Endodermal cell (in vitro differentiated cells): ENCODE data around the gene AWAT1. TPM values are rescaled to one million over a fixed set of nuclear protein-coding genes. Genes with fewer than 3 reads are reported as not detected.

ENCODE experiments used
- DNase-seq: peaks from one replicate; pipeline ENCODE4 v3.0.0-alpha.2; 2017
- H3K27ac ChIP-seq: 2 replicates; pipeline ENCODE4 v1.5.1; 2013; ENCODE audit warnings: mild to moderate bottlenecking, low read depth, low read length, moderate library complexity
- H3K27me3 ChIP-seq: 2 replicates; pipeline ENCODE4 v1.6.1; 2013; ENCODE audit warnings: mild to moderate bottlenecking, low read length, moderate library complexity; ENCODE audit not compliant: insufficient read depth, control insufficient read depth, poor library complexity, severe bottlenecking
- H3K36me3 ChIP-seq: 2 replicates; pipeline ENCODE4 v1.7.0; 2013; ENCODE audit warnings: mild to moderate bottlenecking, low read length, moderate library complexity; ENCODE audit not compliant: control insufficient read depth, insufficient read depth
- H3K4me1 ChIP-seq: one replicate; pipeline ENCODE4 v1.7.0; 2013; ENCODE audit warnings: low read length; ENCODE audit not compliant: control insufficient read depth, insufficient read depth
- H3K4me3 ChIP-seq: 2 replicates; pipeline ENCODE4 v1.5.1; 2013; ENCODE audit warnings: mild to moderate bottlenecking, low read length, moderate library complexity
- H3K9ac ChIP-seq: 2 replicates; pipeline ENCODE4 v1.6.1; 2013; ENCODE audit warnings: mild to moderate bottlenecking, low read length, moderate library complexity; ENCODE audit not compliant: poor library complexity, severe bottlenecking; ENCODE audit errors: extremely low read depth
- H3K9me3 ChIP-seq: 2 replicates; pipeline ENCODE4 v1.6.1; 2013; ENCODE audit warnings: mild to moderate bottlenecking, low read length, moderate library complexity; ENCODE audit not compliant: control insufficient read depth
- H3K27ac Mint-ChIP-seq: 2 replicates; pipeline ENCODE4 v1.8.0; 2020; ENCODE audit warnings: mixed read lengths
- H3K27me3 Mint-ChIP-seq: 2 replicates; pipeline ENCODE4 v1.8.0; 2021; ENCODE audit warnings: mild to moderate bottlenecking, mixed read lengths; ENCODE audit not compliant: insufficient read depth
- H3K36me3 Mint-ChIP-seq: 2 replicates; pipeline ENCODE4 v1.8.0; 2020; ENCODE audit warnings: low read depth, mixed read lengths
- H3K4me1 Mint-ChIP-seq: 2 replicates; pipeline ENCODE4 v1.8.0; 2020; ENCODE audit warnings: mixed read lengths
- H3K4me3 Mint-ChIP-seq: 2 replicates; pipeline ENCODE4 v1.8.0; 2020; ENCODE audit warnings: mild to moderate bottlenecking, moderate library complexity, mixed read lengths
- H3K9me3 Mint-ChIP-seq: 2 replicates; pipeline ENCODE4 v1.8.0; 2020; ENCODE audit warnings: mild to moderate bottlenecking, mixed read lengths
- CTCF ChIP-seq: fragments of 200-600 bp; sonication (generic); conservative IDR thresholded peaks from 2 replicates; pipeline ENCODE4 v1.5.0; 2021; ENCODE audit warnings: antibody characterized with exemption, mild to moderate bottlenecking
- WGBS, 2 experiments: methylation state at CpG; one replicate each; pipeline versions ENCODE4 v1.1.5 to v1.1.7; 2013; ENCODE audit warnings: missing lambda C conversion rate in 2 of 2, mixed read lengths in 1 of 2; ENCODE audit not compliant: insufficient coverage in 1 of 2, insufficient read length in 1 of 2; 5-methylcytosine and 5-hydroxymethylcytosine counted together
- total RNA-seq, 2 donors: library from RNA; stranded (reverse); fragmentation: NEBNext Ultra II Directional in 1 of 2; extraction: Animal tissue kit (Norgen Biotek cat#: 25700) in 1 of 2; gene quantifications; 2 replicates in 1 of 2; 3 replicates in 1 of 2; pipeline ENCODE4 v1.2.1, GENCODE V29; 2021

Gene AWAT1
- total RNA-seq, 2 donors from 2014 or later = not detected

GRCh38 chrX:70255452-70255851 is 21.0 kb downstream of the AWAT1 start:
- TF ChIP-seq CTCF = no peak
- Histone ChIP-seq H3K9ac (no peak overlapping the region), H3K4me1 (peaks cover 2% of the 10 kb centered on the region), H3K4me3 (no peak overlapping the region), H3K36me3 (no peaks in the 10 kb centered on the region), H3K9me3 (no peaks in the 10 kb centered on the region), H3K27me3 (no peaks in the 10 kb centered on the region), H3K27ac (no peak overlapping the region)
- no peaks in the 10 kb centered on the region for H3K27me3 Mint-ChIP-seq
- 100% methylated on average over 2 of the region's 2 CpGs; no CpG with 5 or more reads in 1 of the 2 experiments for WGBS, 2 experiments
- H3K27ac Mint-ChIP-seq = no peak overlapping the region
- H3K9me3 Mint-ChIP-seq = peaks cover 67% of the 10 kb centered on the region
- peaks cover 25% of the 10 kb centered on the region for H3K4me1 Mint-ChIP-seq
- H3K4me3 Mint-ChIP-seq = no peak overlapping the region
- DNase-seq = no peak
- no peaks in the 10 kb centered on the region for H3K36me3 Mint-ChIP-seq

DNA sequence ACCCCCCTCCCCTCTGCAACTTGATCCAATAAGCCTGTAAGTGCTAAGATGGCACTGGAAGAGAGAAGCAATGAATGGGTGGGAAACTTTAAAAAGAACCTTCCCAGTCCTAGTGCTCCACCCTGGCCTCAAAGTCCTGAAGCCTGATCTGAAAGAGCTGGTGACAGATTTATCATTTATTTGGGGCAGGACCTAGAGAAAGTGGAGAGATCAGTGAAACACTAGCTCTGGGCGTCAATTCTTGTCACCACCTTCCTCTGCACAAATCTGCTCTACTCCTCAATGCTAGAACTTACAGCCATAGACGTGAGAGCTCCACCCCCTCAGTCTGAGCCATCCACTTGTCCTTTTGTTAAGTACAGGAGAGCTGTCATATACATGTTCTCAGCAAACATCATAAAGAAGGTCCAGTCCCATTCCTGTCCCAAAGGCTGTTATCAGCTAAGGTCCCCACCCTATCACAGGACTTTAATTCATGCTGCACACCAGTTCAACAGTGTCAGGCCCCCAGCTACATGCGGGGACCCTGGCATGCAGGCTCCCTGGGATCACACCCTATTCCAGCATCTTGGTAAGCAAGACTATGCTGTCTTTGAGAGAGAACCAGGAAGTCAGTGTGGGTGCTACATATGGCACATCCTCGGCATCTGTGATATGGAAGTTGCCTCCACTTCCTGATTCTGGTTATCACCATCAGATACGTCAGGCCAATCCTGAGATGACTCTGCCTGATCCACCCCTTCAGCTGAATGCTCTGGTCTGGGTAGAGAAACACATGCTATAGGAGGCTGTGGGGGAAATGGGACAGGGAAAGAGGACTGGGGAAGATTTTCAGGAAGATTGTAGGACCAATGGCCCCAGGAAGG is 23.2 kb downstream of the AWAT1 start:
- Histone ChIP-seq H3K27ac (no peak overlapping the region), H3K27me3 (no peaks in the 10 kb centered on the region), H3K9me3 (no peaks in the 10 kb centered on the region), H3K9ac (no peak overlapping the region), H3K4me1 (peaks cover 2% of the 10 kb centered on the region), H3K4me3 (no peak overlapping the region), H3K36me3 (no peaks in the 10 kb centered on the region)
- H3K36me3 Mint-ChIP-seq = no peaks in the 10 kb centered on the region
- no peak for DNase-seq
- WGBS, 2 experiments = 87 to 95% methylated on average over 3 to 5 of the region's 5 CpGs
- no peak overlapping the region for H3K27ac Mint-ChIP-seq
- peaks cover 57% of the 10 kb centered on the region for H3K9me3 Mint-ChIP-seq
- H3K4me3 Mint-ChIP-seq = no peak overlapping the region
- H3K4me1 Mint-ChIP-seq = peaks cover 24% of the 10 kb centered on the region
- H3K27me3 Mint-ChIP-seq = no peaks in the 10 kb centered on the region
- TF ChIP-seq CTCF = no peak

GRCh38 chrX:70260104-70260503 is 25.6 kb downstream of the AWAT1 start, which contains the start of gene P2RY4:
Gene P2RY4 (minus strand): TSS chrX:70260204. CDS start chrX:70259624, 580 bp downstream.
- WGBS, 2 experiments = 80 to 100% methylated on average over 1 to 3 of the region's 4 CpGs
- no peak for TF ChIP-seq CTCF
- no peak for DNase-seq
- H3K4me3 ChIP-seq = no peak within 1 kb of the TSS
- no peaks in the 10 kb centered on the region for H3K9me3 ChIP-seq
- no peaks in the 10 kb centered on the region for H3K4me1 ChIP-seq
- Mint-ChIP-seq H3K4me3 (no peak within 1 kb of the TSS), H3K27me3 (peaks cover 6% of the 10 kb centered on the region), H3K4me1 (peaks cover 12% of the 10 kb centered on the region), H3K36me3 (no peaks in the 10 kb centered on the region), H3K9me3 (peaks cover 52% of the 10 kb centered on the region), H3K27ac (no peak within 1 kb of the TSS)
- no peak within 1 kb of the TSS for H3K9ac ChIP-seq
- H3K27ac ChIP-seq = no peak within 1 kb of the TSS
- H3K27me3 ChIP-seq = no peaks in the 10 kb centered on the region
- no peaks in the 10 kb centered on the region for H3K36me3 ChIP-seq
